ENCODE measurements around the gene PATJ.
"Not testable (repeated sequence)": the region's sequence is repeated elsewhere in the genome, so short reads cannot be mapped to it uniquely, and the experiment has no call there.

PATJ gene

GRCh38 chr1:62177621-62178020 lies 435.3 kb downstream of the PATJ start (continued):
- TF ChIP-seq ZNF565 (CRISPR knock-in tag; conservative IDR thresholded peaks at IDR 0.05; ENCODE audit: low read depth) (no peak), SNAI2 (CRISPR knock-in tag; IDR thresholded peaks at IDR 0.05) (no peak)

- TF ChIP-seq TOX (CRISPR knock-in tag; IDR thresholded peaks at IDR 0.05; ENCODE audit: borderline replicate concordance) = no peak
- no peak for TF ChIP-seq TSHZ2 (CRISPR knock-in tag; IDR thresholded peaks at IDR 0.05)
- TF ChIP-seq ISL1 (CRISPR knock-in tag; IDR thresholded peaks at IDR 0.05) = no peak
- TF ChIP-seq SNAI2 (CRISPR knock-in tag; IDR thresholded peaks at IDR 0.05) = no peak
- TF ChIP-seq BACH2 (CRISPR knock-in tag; IDR thresholded peaks at IDR 0.05; ENCODE audit: borderline replicate concordance) = no peak
- no peak for TF ChIP-seq ZC3H10 (CRISPR knock-in tag; IDR thresholded peaks at IDR 0.05)
- no peak for TF ChIP-seq GLIS3 (CRISPR knock-in tag; IDR thresholded peaks at IDR 0.05)
- TF ChIP-seq CSRNP3 (CRISPR knock-in tag; IDR thresholded peaks at IDR 0.05) = no peak
- TF ChIP-seq ZNF8 (CRISPR knock-in tag; IDR thresholded peaks at IDR 0.05) = no peak
- no peak for TF ChIP-seq ZNF70 (CRISPR knock-in tag; IDR thresholded peaks at IDR 0.05)
- ATAC-seq = no peak
Observed at GRCh38 chr1:62178372-62178771, 436.1 kb downstream of the PATJ start.

GRCh38 chr1:62180054-62180453 lies 437.8 kb downstream of the PATJ start:
- ATAC-seq = not testable (repeated sequence)

GRCh38 chr1:62180639-62181038 lies 438.4 kb downstream of the PATJ start:
- no peak for ATAC-seq
- TF ChIP-seq CREB5 (CRISPR knock-in tag; IDR thresholded peaks at IDR 0.05; ENCODE audit: low read depth) = no peak
- no peak for TF ChIP-seq PPARA (CRISPR knock-in tag; IDR thresholded peaks at IDR 0.05; ENCODE audit: borderline replicate concordance)
- no peak for TF ChIP-seq PATZ1 (CRISPR knock-in tag; IDR thresholded peaks at IDR 0.05; ENCODE audit: borderline replicate concordance)
- no peak for TF ChIP-seq ESRRG (CRISPR knock-in tag; IDR thresholded peaks at IDR 0.05)
- TF ChIP-seq GLIS3 (CRISPR knock-in tag; IDR thresholded peaks at IDR 0.05) = no peak
- no peak for TF ChIP-seq RARB (CRISPR knock-in tag; IDR thresholded peaks at IDR 0.05)
- TF ChIP-seq ARNTL (CRISPR knock-in tag; IDR thresholded peaks at IDR 0.05; ENCODE audit: borderline replicate concordance, low read depth) = no peak
- no peak for TF ChIP-seq BACH2 (CRISPR knock-in tag; IDR thresholded peaks at IDR 0.05; ENCODE audit: borderline replicate concordance)
- no peak for TF ChIP-seq ISL1 (CRISPR knock-in tag; IDR thresholded peaks at IDR 0.05)
- no peak for TF ChIP-seq ZC3H10 (CRISPR knock-in tag; IDR thresholded peaks at IDR 0.05)
- TF ChIP-seq POU6F1 (CRISPR knock-in tag; IDR thresholded peaks at IDR 0.05; ENCODE audit: borderline replicate concordance, low read depth) = no peak
- TF ChIP-seq TCF4 (CRISPR knock-in tag; IDR thresholded peaks at IDR 0.05; ENCODE audit: borderline replicate concordance) = no peak
- TF ChIP-seq CSRNP3 (CRISPR knock-in tag; IDR thresholded peaks at IDR 0.05) = no peak
- no peak for TF ChIP-seq ZNF8 (CRISPR knock-in tag; IDR thresholded peaks at IDR 0.05)
